ENCODE data around the gene ZNF775.

The ZNF775 gene

DNA sequence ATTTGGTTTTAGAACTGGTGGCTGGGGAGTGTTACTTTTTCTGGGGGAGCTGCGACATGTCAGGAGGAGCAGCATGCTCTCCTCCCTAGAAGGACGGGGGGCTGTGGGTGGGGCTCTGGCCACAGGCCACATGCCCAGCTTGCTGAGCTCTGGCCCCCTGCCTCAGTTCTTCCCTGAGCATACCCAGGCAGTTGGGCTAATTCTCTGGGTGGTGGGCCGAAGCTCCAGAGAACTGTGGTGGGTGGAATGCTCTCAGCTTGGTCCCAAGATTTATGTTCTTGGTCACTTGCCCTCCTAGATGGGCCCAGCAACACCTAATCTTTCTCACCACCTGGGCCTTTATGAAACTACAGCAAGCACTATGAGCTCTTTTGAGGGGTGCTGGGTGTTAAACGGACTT, 5.1 kb upstream of the ZNF775 start:
- TF ChIP-seq, protein P1, sequence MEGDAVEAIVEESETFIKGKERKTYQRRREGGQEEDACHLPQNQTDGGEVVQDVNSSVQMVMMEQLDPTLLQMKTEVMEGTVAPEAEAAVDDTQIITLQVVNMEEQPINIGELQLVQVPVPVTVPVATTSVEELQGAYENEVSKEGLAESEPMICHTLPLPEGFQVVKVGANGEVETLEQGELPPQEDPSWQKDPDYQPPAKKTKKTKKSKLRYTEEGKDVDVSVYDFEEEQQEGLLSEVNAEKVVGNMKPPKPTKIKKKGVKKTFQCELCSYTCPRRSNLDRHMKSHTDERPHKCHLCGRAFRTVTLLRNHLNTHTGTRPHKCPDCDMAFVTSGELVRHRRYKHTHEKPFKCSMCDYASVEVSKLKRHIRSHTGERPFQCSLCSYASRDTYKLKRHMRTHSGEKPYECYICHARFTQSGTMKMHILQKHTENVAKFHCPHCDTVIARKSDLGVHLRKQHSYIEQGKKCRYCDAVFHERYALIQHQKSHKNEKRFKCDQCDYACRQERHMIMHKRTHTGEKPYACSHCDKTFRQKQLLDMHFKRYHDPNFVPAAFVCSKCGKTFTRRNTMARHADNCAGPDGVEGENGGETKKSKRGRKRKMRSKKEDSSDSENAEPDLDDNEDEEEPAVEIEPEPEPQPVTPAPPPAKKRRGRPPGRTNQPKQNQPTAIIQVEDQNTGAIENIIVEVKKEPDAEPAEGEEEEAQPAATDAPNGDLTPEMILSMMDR (conservative IDR thresholded peaks at IDR 0.05): no peak
- H3K27ac ChIP-seq: peak overlapping the region; percentile 77

DNA sequence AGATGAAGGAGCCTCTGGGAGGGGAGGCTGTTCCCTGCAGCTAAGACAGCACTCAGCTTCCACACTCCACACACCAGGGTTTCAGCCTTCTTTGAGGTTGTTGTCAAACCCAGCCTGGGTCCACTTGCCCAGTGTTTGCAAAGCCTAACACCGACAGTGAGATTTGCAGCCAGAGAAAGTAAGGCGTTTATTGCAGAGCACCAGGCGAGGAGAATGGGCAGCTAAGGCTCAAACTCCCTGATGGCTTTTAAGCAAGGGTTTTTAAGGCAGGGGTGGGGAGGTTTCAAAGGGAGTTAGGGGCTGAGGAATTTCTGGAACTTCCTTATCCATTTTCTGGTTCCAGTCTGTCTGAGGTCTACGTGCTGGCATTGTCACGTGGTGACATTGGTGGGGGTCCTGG, 4.7 kb upstream of the ZNF775 start:
- TF ChIP-seq, protein P1 (conservative IDR thresholded peaks at IDR 0.05): no peak
- H3K27ac ChIP-seq: peak overlapping the region; percentile 77

DNA sequence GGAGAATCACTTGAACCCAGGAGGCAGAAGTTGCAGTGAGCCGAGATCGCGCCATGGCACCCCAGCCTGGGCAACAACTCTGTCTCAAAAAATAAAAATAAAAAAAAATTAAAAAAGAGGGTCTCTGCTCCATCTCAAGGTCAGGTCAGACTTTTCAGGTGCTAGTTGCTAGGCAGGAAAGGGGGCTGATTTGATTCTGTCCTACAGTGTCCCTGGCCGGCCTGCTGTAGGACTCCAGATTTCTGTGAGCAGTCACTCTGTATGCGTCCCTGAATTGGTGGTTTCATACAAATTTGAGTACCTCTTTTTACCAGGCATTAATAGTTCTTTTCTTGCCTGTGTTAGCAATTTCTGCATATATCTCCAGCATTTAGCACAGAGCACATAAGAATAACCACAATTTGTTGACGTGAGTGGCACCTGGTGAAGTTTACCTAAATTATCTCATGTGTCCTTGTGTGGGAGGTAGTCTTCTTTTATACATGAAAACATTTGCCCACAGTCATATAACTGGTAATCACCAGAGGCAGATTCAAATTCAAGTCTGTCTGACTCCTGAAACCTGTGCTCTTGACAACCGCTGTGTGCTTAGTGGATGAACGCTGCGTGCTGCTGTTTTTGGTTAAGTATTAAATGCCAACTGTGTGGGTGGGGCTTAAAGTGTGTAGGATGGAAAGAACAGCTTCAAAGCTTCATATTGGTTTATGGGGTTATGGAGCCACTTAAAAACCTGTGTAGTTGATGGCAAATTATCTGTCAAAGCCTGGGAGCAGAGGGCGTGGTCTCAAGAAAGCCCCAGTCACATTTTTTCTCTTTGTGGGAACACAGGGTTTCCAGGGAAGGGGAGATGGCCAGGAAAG, 3.2 kb upstream of the ZNF775 start:
- H3K27ac ChIP-seq: peak overlapping the region; percentile 92
- TF ChIP-seq, protein P1 (conservative IDR thresholded peaks at IDR 0.05): no peak

DNA sequence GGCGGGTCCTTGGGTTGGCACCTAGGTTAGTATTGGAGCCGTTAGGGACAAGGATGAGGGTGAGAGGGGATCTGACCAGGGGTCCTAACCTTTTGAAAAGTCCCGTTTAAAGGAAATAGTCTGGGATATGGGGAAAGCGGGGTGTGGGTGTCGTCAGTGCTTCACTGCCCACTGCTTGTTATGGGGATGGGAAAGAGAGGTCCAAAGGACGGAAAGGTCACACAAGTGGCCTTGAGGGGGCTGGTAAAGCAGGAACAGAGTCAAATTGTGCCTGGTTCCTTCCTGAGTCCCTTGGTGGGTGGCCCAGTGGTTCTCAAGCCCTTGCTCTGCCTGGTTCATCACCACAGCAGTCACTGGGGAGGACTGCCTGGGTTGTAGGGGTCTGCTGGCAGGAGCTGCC, 2.6 kb upstream of the ZNF775 start:
- H3K27ac ChIP-seq: peak overlapping the region; percentile 92; the same call in 1 of the 2 replicates
- TF ChIP-seq, protein P1 (conservative IDR thresholded peaks at IDR 0.05): no peak

DNA sequence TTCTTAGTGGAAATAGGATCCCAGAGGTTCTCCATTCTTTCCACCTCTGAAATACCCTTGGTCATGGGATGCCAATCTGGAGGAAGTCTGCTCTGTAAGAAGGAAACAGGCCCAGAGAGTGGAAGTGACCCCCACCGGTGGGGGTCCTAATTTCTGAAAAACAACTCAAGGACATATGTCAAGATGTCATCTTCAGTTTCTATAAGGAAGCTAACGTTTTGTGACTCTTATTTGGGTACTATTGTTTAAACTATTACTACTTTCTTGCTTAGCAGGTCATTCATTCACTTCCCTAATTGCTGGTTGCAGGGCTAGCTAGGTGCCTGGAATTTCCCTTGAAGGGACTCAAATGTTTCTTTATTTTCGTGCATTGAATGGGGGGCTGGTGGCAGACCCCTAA, 1.9 kb upstream of the ZNF775 start:
- TF ChIP-seq, protein P1 (conservative IDR thresholded peaks at IDR 0.05): no peak
- peak overlapping the region; percentile 92 for H3K27ac ChIP-seq

DNA sequence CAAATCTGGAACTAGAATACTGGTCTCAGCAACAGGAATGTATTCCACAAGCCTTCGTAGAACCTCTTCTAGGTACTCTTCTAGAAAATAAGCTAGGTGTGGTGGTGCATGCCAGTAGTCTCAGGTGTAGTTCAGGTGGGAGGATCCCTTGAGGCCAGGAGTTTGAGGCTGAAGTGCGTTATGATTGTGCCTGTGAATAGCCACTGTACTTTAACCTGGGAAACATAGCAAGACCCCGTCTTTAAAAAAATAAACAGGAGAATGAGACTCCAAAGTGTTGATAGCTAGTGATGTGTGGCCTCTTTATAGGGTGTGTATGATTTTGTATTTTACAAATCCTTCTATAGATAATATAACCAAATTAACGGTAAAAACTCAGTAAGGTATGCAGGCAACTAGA, 1.5 kb upstream of the ZNF775 start:
- TF ChIP-seq, protein P1 (conservative IDR thresholded peaks at IDR 0.05): no peak
- peak overlapping the region; percentile 92 for H3K27ac ChIP-seq

DNA sequence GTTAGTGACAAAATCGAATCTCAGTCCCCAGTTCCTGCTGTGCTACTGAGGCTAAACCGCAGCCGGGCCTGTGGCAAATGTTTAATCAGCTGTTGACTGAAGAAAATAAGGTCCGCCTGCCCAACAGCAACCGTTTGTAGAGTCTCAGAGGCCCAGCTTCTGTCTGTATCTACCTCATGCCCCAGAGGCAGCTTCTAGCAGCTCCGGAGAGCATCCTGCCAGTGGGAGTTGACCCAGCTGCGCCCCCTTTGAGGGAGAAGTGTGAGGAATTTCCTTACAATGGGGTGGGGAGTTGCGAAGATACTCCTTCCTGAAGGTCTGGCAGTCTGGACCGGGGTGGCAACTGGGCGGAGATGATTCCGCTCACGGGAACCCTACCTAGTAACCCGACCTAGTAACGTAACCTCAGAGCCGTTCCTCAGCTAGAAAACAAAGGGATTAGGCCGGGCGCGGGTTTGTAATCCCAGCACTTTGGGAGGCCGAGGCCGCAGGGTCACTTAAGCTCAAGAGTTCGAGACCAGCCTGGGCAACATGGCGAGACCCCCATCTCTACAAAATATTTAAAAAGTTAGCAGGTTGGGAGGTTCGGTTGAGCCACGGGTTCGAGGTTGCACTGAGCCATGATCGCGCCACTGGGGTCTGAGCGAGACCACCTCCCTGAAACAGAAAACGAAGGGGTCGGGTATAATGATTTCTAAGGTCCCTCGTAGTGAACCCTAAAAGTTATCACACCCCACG, 846 bp upstream of the ZNF775 start:
- H3K27ac ChIP-seq: peak overlapping the region; percentile 92
- TF ChIP-seq, protein P1 (conservative IDR thresholded peaks at IDR 0.05): no peak; the same call in 1 of the 2 replicates

Measured in VCaP (cell line).